H9 (cell line): ENCODE results near the gene KLK2. TPM values are rescaled to one million over a fixed set of nuclear protein-coding genes. Genes with fewer than 3 reads are reported as not detected.

ENCODE experiments used
- DNase-seq: peaks from one replicate; pipeline ENCODE4 v3.0.0-alpha.2; 2017
- H2AFZ ChIP-seq: one replicate; pipeline ENCODE4 v1.6.1; 2013; ENCODE audit warnings: mild to moderate bottlenecking, low read length, control low read depth, moderate library complexity
- H2AK5ac ChIP-seq: 2 replicates; pipeline ENCODE4 v1.6.1; 2013; ENCODE audit warnings: low read length, control low read depth, mixed read lengths; ENCODE audit not compliant: insufficient read length
- H2BK120ac ChIP-seq: one replicate; pipeline ENCODE4 v1.6.1; 2013; ENCODE audit warnings: low read depth, mild to moderate bottlenecking, low read length, control low read depth, inconsistent platforms; ENCODE audit not compliant: poor library complexity, severe bottlenecking
- H2BK12ac ChIP-seq: 2 replicates; pipeline ENCODE4 v1.6.1; 2013; ENCODE audit warnings: low read length, control low read depth, mixed read lengths, low read depth; ENCODE audit not compliant: insufficient read length
- H2BK15ac ChIP-seq: 2 replicates; pipeline ENCODE4 v1.6.1; 2013; ENCODE audit warnings: low read depth, low read length, control low read depth
- H2BK20ac ChIP-seq: one replicate; pipeline ENCODE4 v1.6.1; 2013; ENCODE audit warnings: low read depth, mild to moderate bottlenecking, low read length, control low read depth, inconsistent platforms; ENCODE audit not compliant: poor library complexity, severe bottlenecking
- H2BK5ac ChIP-seq: 2 replicates; pipeline ENCODE4 v1.6.1; 2013; ENCODE audit warnings: low read length, control low read depth, mixed read lengths; ENCODE audit not compliant: insufficient read length
- H3K14ac ChIP-seq: 2 replicates; pipeline ENCODE4 v1.6.1; 2013; ENCODE audit warnings: low read length, control low read depth; ENCODE audit not compliant: insufficient read depth
- H3K18ac ChIP-seq: 2 replicates; pipeline ENCODE4 v1.6.1; 2013; ENCODE audit warnings: low read depth, mild to moderate bottlenecking, mixed read lengths, low read length, control low read depth; ENCODE audit not compliant: insufficient read length
- H3K23ac ChIP-seq: 2 replicates; pipeline ENCODE4 v1.6.1; 2013; ENCODE audit warnings: low read length, control low read depth, mixed read lengths, low read depth; ENCODE audit not compliant: insufficient read length
- H3K23me2 ChIP-seq: 2 replicates; pipeline ENCODE4 v1.6.1; 2013; ENCODE audit warnings: low read depth, mild to moderate bottlenecking, mixed read lengths, low read length, control low read depth; ENCODE audit not compliant: insufficient read length, poor library complexity, severe bottlenecking
- H3K27ac ChIP-seq: 2 replicates; pipeline ENCODE4 v1.5.1; 2013; ENCODE audit warnings: low read length, control low read depth, mixed read lengths, low read depth; ENCODE audit not compliant: insufficient read length
- H3K27me3 ChIP-seq: 2 replicates; pipeline ENCODE4 v1.6.1; 2013; ENCODE audit warnings: low read length, control low read depth, inconsistent platforms; ENCODE audit not compliant: insufficient read depth
- H3K4ac ChIP-seq: 2 replicates; pipeline ENCODE4 v1.6.1; 2013; ENCODE audit warnings: low read depth, mild to moderate bottlenecking, control low read depth, inconsistent platforms, low read length, moderate library complexity
- H3K4me1 ChIP-seq: 2 replicates; pipeline ENCODE4 v1.6.1; 2013; ENCODE audit warnings: low read length, control low read depth, inconsistent platforms; ENCODE audit not compliant: insufficient read depth
- H3K4me2 ChIP-seq: 2 replicates; pipeline ENCODE4 v1.6.1; 2013; ENCODE audit warnings: low read length, control low read depth, mixed read lengths; ENCODE audit not compliant: insufficient read length, insufficient read depth
- H3K56ac ChIP-seq: 2 replicates; pipeline ENCODE4 v1.6.1; 2013; ENCODE audit warnings: low read depth, mild to moderate bottlenecking, mixed read lengths, low read length, control low read depth; ENCODE audit not compliant: insufficient read length
- H3K79me1 ChIP-seq: 2 replicates; pipeline ENCODE4 v1.6.1; 2013; ENCODE audit warnings: low read depth, mild to moderate bottlenecking, moderate library complexity, low read length, control low read depth, inconsistent platforms; ENCODE audit not compliant: insufficient read depth, poor library complexity, severe bottlenecking
- H3K79me2 ChIP-seq: 2 replicates; pipeline ENCODE4 v1.6.1; 2013; ENCODE audit warnings: low read length, control low read depth, inconsistent platforms; ENCODE audit not compliant: insufficient read depth
- H3K9ac ChIP-seq: 2 replicates; pipeline ENCODE4 v1.6.1; 2013; ENCODE audit warnings: low read length, control low read depth, mixed read lengths; ENCODE audit not compliant: insufficient read length; ENCODE audit errors: extremely low read depth
- H3K9me3 ChIP-seq: one replicate; pipeline ENCODE4 v1.6.1; 2013; ENCODE audit warnings: low read depth, low read length, inconsistent platforms; ENCODE audit not compliant: control insufficient read depth
- H3T11ph ChIP-seq: one replicate; pipeline ENCODE4 v1.6.1; 2013; ENCODE audit warnings: mild to moderate bottlenecking, low read length, control low read depth, inconsistent platforms
- H4K20me1 ChIP-seq: one replicate; pipeline ENCODE4 v1.6.1; 2013; ENCODE audit not compliant: control insufficient read depth, insufficient read length, insufficient read depth
- H4K5ac ChIP-seq: 2 replicates; pipeline ENCODE4 v1.6.1; 2013; ENCODE audit warnings: low read depth, mild to moderate bottlenecking, mixed read lengths, low read length, control low read depth; ENCODE audit not compliant: insufficient read length
- H4K8ac ChIP-seq: replicated peaks from 2 replicates; pipeline ENCODE4 v1.6.1; 2013; ENCODE audit warnings: low read length, control low read depth, mixed read lengths, low read depth; ENCODE audit not compliant: insufficient read length
- H4K91ac ChIP-seq: 2 replicates; pipeline ENCODE4 v1.6.1; 2013; ENCODE audit warnings: low read depth, mild to moderate bottlenecking, moderate library complexity, mixed read lengths, low read length, control low read depth; ENCODE audit not compliant: insufficient read length
- H3K27ac Mint-ChIP-seq, 3 experiments: 2 replicates in 2 of 3; 3 replicates in 1 of 3; pipeline ENCODE4 v1.8.0; 2020 to 2021; ENCODE audit warnings: mixed read lengths in 3 of 3, mild to moderate bottlenecking in 1 of 3, moderate library complexity in 1 of 3
- H3K27me3 Mint-ChIP-seq: 2 replicates; pipeline ENCODE4 v1.8.0; 2021; ENCODE audit warnings: low read depth, mild to moderate bottlenecking, moderate library complexity, mixed read lengths
- H3K36me3 Mint-ChIP-seq, 3 experiments: 2 replicates in 2 of 3; 3 replicates in 1 of 3; pipeline ENCODE4 v1.8.0; 2020 to 2021; ENCODE audit warnings: low read depth in 3 of 3, mixed read lengths in 3 of 3; ENCODE audit not compliant: insufficient read depth in 1 of 3
- H3K4me1 Mint-ChIP-seq, 2 experiments: 2 replicates each; pipeline ENCODE4 v1.8.0; 2020; ENCODE audit warnings: mixed read lengths in 2 of 2
- H3K4me3 Mint-ChIP-seq, 2 experiments: 2 replicates in 1 of 2; 3 replicates in 1 of 2; pipeline ENCODE4 v1.8.0; 2020 to 2021; ENCODE audit warnings: mild to moderate bottlenecking in 2 of 2, mixed read lengths in 2 of 2, moderate library complexity in 1 of 2
- H3K9me3 Mint-ChIP-seq, 2 experiments: 2 replicates in 1 of 2; 3 replicates in 1 of 2; pipeline ENCODE4 v1.8.0; 2020; ENCODE audit warnings: mild to moderate bottlenecking in 2 of 2, mixed read lengths in 2 of 2, moderate library complexity in 1 of 2
- WGBS: extraction: QIAGEN DNeasy Blood & Tissue Kit; methylation state at CpG from one replicate; pipeline ENCODE4 v1.1.7; 2013; ENCODE audit warnings: missing lambda C conversion rate, low lambda C conversion rate, mixed read lengths; ENCODE audit not compliant: insufficient read length; ENCODE audit errors: extremely low coverage; 5-methylcytosine and 5-hydroxymethylcytosine counted together
- total RNA-seq: library from RNA; stranded (reverse); gene quantifications from 2 replicates; pipeline ENCODE4 v1.2.1, GENCODE V29; 2021
- TF ChIP-seq, protein P1 (sequence below): fragments of 200-600 bp; sonication (generic); conservative IDR thresholded peaks from 3 replicates; pipeline ENCODE4 v1.8.0; 2021; ENCODE audit warnings: antibody characterized with exemption, mild to moderate bottlenecking

KLK2 gene
- total RNA-seq, 1 experiment from 2014 or later, result not detected

DNA sequence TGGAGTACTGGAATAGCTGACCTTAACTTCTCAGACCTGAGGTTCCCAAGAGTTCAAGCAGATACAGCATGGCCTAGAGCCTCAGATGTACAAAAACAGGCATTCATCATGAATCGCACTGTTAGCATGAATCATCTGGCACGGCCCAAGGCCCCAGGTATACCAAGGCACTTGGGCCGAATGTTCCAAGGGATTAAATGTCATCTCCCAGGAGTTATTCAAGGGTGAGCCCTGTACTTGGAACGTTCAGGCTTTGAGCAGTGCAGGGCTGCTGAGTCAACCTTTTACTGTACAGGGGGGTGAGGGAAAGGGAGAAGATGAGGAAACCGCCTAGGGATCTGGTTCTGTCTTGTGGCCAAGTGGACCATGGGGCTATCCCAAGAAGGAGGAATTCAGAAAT lies 12.2 kb upstream of the KLK2 start:
- DNase-seq, result no peak
- Histone ChIP-seq H3K79me2 (no peaks in the 10 kb centered on the region), H3K4me2 (no peak overlapping the region), H3T11ph (no peak overlapping the region), H2AK5ac (no peak overlapping the region), H3K4ac (no peak overlapping the region), H4K8ac (no peak overlapping the region), H3K14ac (no peak overlapping the region), H3K4me1 (peaks cover 8% of the 10 kb centered on the region; the same call in 1 of the 2 replicates), H2BK120ac (no peak overlapping the region), H3K27ac (no peak overlapping the region), H3K23me2 (no peaks in the 10 kb centered on the region), H3K9me3 (no peaks in the 10 kb centered on the region), H2BK15ac (no peak overlapping the region), H3K27me3 (no peaks in the 10 kb centered on the region), H4K20me1 (no peaks in the 10 kb centered on the region), H4K91ac (no peak overlapping the region), H3K23ac (no peak overlapping the region), H4K5ac (no peak overlapping the region), H2BK20ac (no peak overlapping the region), H2BK5ac (no peak overlapping the region), H3K9ac (no peak overlapping the region), H3K56ac (no peak overlapping the region), H3K79me1 (no peaks in the 10 kb centered on the region), H3K18ac (no peak overlapping the region), H2AFZ (no peak overlapping the region), H2BK12ac (no peak overlapping the region)
- H3K4me3 Mint-ChIP-seq, result no peak overlapping the region
- TF ChIP-seq, protein P1, sequence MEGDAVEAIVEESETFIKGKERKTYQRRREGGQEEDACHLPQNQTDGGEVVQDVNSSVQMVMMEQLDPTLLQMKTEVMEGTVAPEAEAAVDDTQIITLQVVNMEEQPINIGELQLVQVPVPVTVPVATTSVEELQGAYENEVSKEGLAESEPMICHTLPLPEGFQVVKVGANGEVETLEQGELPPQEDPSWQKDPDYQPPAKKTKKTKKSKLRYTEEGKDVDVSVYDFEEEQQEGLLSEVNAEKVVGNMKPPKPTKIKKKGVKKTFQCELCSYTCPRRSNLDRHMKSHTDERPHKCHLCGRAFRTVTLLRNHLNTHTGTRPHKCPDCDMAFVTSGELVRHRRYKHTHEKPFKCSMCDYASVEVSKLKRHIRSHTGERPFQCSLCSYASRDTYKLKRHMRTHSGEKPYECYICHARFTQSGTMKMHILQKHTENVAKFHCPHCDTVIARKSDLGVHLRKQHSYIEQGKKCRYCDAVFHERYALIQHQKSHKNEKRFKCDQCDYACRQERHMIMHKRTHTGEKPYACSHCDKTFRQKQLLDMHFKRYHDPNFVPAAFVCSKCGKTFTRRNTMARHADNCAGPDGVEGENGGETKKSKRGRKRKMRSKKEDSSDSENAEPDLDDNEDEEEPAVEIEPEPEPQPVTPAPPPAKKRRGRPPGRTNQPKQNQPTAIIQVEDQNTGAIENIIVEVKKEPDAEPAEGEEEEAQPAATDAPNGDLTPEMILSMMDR, result no peak
- H3K27me3 Mint-ChIP-seq, result peaks cover 72% of the 10 kb centered on the region
- no CpG with 5 or more reads among the region's 5 CpGs for WGBS
- no peaks in the 10 kb centered on the region; a peak in 1 of 7 replicates for H3K36me3 Mint-ChIP-seq
- no peak overlapping the region for H3K27ac Mint-ChIP-seq
- H3K4me1 Mint-ChIP-seq, result peaks cover 12 to 21% of the 10 kb centered on the region in 2 experiments
- peaks cover 3 to 4% of the 10 kb centered on the region in 2 experiments; a peak in 2 of 5 replicates for H3K9me3 Mint-ChIP-seq
